ENCODE results near the gene TSHZ1.

GRCh38 chr18:75249672-75250470 lies 39.3 kb downstream of the TSHZ1 start:
- TF ChIP-seq POLR2A (IDR thresholded peaks at IDR 0.05; ENCODE audit: low read depth) (no peak), POLR2AphosphoS5 (IDR thresholded peaks at IDR 0.05) (no peak), CTCF (IDR thresholded peaks at IDR 0.05) (no peak)
